KG1 (cell line): ENCODE measurements around the gene OR2T12.
"Not testable (repeated sequence)": the region's sequence is repeated elsewhere in the genome, so short reads cannot be mapped to it uniquely, and the experiment has no call there.

ENCODE experiments used
- DNase-seq: peaks from one replicate; lab custom pipeline; 2025; lab: John Stamatoyannopoulos, UW

OR2T12 gene, protein sequence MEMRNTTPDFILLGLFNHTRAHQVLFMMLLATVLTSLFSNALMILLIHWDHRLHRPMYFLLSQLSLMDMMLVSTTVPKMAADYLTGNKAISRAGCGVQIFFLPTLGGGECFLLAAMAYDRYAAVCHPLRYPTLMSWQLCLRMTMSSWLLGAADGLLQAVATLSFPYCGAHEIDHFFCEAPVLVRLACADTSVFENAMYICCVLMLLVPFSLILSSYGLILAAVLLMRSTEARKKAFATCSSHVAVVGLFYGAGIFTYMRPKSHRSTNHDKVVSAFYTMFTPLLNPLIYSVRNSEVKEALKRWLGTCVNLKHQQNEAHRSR

DNA sequence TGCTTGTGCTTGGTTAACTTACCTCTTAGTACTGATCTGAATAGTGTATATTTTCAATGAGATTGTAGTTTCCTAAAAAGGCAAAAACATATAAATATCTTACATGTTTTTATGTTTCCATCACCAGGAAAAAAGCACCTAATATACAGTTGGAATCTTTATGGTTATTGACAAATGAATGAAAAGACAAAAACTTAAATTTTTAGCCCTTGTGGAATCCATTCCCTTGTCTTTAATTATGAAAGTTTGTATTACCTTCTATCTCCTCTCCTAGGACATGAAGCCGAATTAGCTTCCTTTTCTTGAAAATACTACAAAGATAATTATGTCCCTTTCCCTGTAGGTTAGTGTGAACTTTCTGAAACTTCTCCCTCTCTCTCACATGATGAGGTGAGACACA, at the start of gene OR2T12:
Gene OR2T12 (minus strand): TSS at position 101 of the 400 bp plus-strand sequence. CDS start 7,846 bp downstream, outside the sequence.
- no peak for DNase-seq

DNA sequence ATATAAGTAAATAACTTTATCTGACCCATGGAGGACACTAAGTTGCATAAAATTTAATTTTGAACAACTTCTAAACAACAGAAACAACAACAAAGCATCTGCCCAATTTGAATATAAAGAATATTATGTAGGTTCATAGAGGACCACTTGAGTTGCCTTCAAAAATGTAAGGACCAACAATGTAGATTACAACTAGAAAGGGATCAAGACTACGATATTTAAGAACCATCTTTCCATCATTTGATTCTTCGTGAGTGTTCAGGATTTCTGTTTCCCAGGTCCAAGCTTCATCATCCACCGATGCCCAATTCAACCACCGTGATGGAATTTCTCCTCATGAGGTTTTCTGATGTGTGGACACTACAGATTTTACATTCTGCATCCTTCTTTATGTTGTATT, 45.3 kb upstream of the OR2T12 start, which contains the start of gene OR14C36:
Gene OR14C36 (plus strand): TSS at position 301 of the 400 bp plus-strand sequence. CDS start 0 bp downstream, at position 301.
- no peak for DNase-seq

DNA sequence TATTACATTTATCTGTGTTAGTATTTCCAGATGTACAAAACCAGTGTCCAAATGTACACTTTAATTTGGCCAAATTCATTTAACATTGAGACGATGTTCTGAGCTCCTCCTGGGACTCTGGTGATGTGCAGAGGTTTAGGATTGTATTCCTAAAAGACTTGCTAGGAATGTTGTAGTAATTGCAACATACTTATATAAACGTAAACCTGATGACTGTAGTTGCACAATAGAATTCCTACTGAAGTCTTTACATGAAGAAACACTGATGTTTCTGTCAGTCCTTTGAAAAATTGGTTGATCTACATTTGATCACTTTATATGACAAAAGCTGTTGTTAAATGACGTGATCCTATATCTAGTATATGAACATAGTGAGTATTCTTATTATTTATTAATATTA, 40.2 kb upstream of the OR2T12 start:
- no peak for DNase-seq

DNA sequence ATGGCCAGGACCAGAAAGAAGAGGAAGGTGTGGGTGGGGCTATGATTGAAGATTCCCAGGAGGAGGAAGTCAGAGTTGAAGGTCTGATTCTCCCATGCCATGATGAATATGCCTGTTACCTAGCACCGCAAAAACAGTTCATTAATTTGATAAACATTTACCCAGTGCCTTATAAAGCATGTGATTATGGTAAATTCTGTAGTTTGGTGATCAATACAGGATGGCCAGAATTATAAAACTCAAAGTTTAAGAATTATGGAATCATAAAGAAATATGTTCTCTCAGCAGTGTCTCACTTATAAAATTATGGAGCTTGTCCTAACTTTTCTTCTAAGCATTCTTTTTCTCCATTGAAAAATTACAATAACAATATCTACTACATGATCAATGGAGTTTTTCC, 21.2 kb upstream of the OR2T12 start, which contains the start of gene OR2M7:
Gene OR2M7 (minus strand): TSS at position 101 of the 400 bp plus-strand sequence. CDS start 0 bp downstream, at position 101.
- DNase-seq: no peak

DNA sequence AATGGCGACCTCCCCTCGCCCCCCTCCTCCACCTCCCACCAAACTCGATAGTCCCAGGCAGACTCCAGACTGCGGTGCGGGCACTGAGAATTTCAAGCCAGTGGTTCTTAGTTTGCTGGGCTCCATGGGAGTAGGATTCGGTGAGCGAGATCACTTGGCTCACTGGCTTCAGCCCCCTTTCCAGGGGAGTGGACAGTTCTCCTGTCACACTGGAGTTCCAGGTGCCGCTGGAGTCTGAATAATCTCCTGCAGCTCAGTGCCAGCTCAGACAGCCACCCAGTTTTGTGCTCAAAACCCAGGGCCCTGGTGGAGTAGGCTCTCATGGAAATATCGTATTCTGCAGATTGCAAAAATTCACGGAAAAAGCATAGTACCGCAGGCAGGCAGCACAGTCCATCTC, 13.6 kb upstream of the OR2T12 start:
- no peak for DNase-seq

- DNase-seq: not testable (repeated sequence)
Observed at GRCh38 chr1:248306740-248307139, 3.5 kb upstream of the OR2T12 start.

DNA sequence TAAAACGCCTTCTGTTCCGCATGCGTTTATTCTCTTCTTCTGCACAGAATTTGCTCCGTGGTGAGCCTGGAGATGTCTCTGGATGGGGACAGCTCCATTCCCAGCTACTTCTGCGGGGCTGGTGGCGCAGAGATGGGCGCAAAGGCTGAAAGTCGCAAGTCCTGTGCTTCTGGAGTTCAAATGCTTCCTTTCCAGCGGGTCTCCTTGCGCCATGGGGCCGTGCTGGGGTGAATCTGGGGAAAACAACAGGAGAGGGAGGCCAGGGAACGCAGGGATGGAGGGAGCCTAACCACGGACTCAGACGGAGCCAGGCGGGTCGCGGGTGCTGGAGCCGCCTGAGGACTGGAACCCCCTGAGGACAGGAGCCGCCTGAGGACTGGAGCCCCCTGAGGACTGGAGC, 2.9 kb upstream of the OR2T12 start:
- DNase-seq: no peak

- DNase-seq: not testable (repeated sequence)
Observed at GRCh38 chr1:248305672-248306071, 2.4 kb upstream of the OR2T12 start.

DNA sequence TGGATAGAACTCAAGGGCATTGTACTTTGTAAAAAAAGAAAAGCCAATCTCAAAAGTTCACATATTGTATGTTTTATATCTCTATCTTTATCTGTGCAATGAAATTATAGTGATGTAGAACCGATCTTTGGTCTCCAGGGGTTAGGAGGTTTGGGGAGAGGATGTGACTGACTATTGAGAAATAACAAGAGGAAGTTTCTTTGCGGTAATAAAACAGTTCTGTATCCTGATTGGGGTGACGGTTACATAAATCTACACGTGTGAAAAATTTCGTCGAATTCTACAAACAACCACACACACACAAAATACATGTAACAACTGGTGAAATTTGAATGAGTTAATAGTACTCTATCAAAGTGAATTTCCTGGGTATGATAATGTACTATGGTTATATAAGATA, 14.8 kb downstream of the OR2T12 start:
- peak; percentile 38 for DNase-seq

- DNase-seq: no peak
Observed at GRCh38 chr1:248277876-248278275, 25.3 kb downstream of the OR2T12 start, which contains the start of gene OR2T33. TSS of gene OR2T33 (minus strand) at chr1:248277976. CDS start at chr1:248273814, 4,162 bp downstream.

GRCh38 chr1:248273225-248273624, 30.0 kb downstream of the OR2T12 start:
- not testable (repeated sequence) for DNase-seq

- DNase-seq: no peak
Observed at GRCh38 chr1:248268178-248268577, 35.0 kb downstream of the OR2T12 start.

GRCh38 chr1:248259309-248259708, 43.9 kb downstream of the OR2T12 start:
- DNase-seq: not testable (repeated sequence)

DNA sequence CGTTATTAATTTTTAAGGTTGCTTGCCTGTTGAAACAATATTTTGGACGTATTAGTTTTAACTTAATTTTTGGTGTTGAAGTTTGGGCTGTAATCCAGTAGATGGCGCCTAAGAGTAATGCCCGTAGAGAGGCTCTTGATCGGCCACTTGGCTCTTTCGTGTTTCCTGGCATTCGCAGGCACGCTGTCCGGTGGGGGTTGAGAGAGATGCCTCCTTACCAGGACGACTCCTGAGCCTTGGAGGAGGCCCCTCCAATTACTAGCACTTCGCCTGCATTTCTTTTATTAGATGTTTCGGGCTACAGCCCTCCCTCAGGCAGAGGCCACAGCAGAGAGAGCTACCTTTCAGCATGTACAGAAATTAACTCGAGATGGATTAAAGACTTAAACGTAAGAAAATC, 60.0 kb downstream of the OR2T12 start:
- peak; percentile 27 for DNase-seq
